Measurements from ENCODE around the gene CYP4F3. TPM values are rescaled to one million over a fixed set of nuclear protein-coding genes. Genes with fewer than 3 reads are reported as not detected.
A peak's percentile ranks its signal among the peaks of the same experiment; 100 is the strongest.

CYP4F3 gene
- total RNA-seq, 4 donors from 2014 or later, result 0.06 to 0.66 TPM; not detected in 2

- H3K4me3 ChIP-seq, result no peak overlapping the region
- no peaks in the 10 kb centered on the region for H3K9me3 ChIP-seq
- peaks cover 0 to 6% (median 0%) of the 10 kb centered on the region in 4 donors for H3K27me3 ChIP-seq
- DNase-seq (ENCODE audit: extremely low spot score), result no peak
- no peaks in the 10 kb centered on the region for H3K4me1 ChIP-seq
- TF ChIP-seq EP300 (IDR thresholded peaks at IDR 0.05), result no peak
- no peak for TF ChIP-seq POLR2AphosphoS5 (IDR thresholded peaks at IDR 0.05)
- TF ChIP-seq CTCF (IDR thresholded peaks at IDR 0.05), result no peak
- no peak for TF ChIP-seq POLR2A (IDR thresholded peaks at IDR 0.05; ENCODE audit: low read depth)
- no peak overlapping the region for H3K27ac ChIP-seq (replicated peaks in 1 of 4)
- intact Hi-C loops (cut with DNase I), result no loop called here
- WGBS, result 83% methylated on average over 8 of the region's 8 CpGs
- H3K36me3 ChIP-seq, result no peaks in the 10 kb centered on the region
Observed at GRCh38 chr19:15609261-15609660, 31.4 kb upstream of the CYP4F3 start.

- no peak for DNase-seq (ENCODE audit: extremely low spot score)
- H3K4me1 ChIP-seq, result no peaks in the 10 kb centered on the region
- WGBS, result 63% methylated on average over 5 of the region's 5 CpGs
- TF ChIP-seq EP300 (IDR thresholded peaks at IDR 0.05), result no peak
- no peak for TF ChIP-seq POLR2A (IDR thresholded peaks at IDR 0.05; ENCODE audit: low read depth)
- TF ChIP-seq POLR2AphosphoS5 (IDR thresholded peaks at IDR 0.05), result no peak
- TF ChIP-seq CTCF (IDR thresholded peaks at IDR 0.05), result no peak
- no peak overlapping the region for H3K27ac ChIP-seq (replicated peaks in 1 of 4)
- H3K36me3 ChIP-seq, result no peaks in the 10 kb centered on the region
- intact Hi-C loops (cut with DNase I), result no loop called here
- H3K27me3 ChIP-seq, result peaks cover 0 to 19% (median 0%) of the 10 kb centered on the region in 4 donors
- no peak overlapping the region for H3K4me3 ChIP-seq
- H3K9me3 ChIP-seq, result no peaks in the 10 kb centered on the region
Observed at GRCh38 chr19:15612342-15612741, 28.4 kb upstream of the CYP4F3 start.

GRCh38 chr19:15613338-15613737, 27.4 kb upstream of the CYP4F3 start:
- no peaks in the 10 kb centered on the region for H3K9me3 ChIP-seq
- no peaks in the 10 kb centered on the region for H3K4me1 ChIP-seq
- H3K27ac ChIP-seq (replicated peaks in 1 of 4), result no peak overlapping the region
- no peak overlapping the region for H3K4me3 ChIP-seq
- no peak for DNase-seq (ENCODE audit: extremely low spot score)
- H3K36me3 ChIP-seq, result no peaks in the 10 kb centered on the region
- peaks cover 0 to 27% (median 0%) of the 10 kb centered on the region in 4 donors for H3K27me3 ChIP-seq
- no peak for TF ChIP-seq POLR2AphosphoS5 (IDR thresholded peaks at IDR 0.05)
- no peak for TF ChIP-seq POLR2A (IDR thresholded peaks at IDR 0.05; ENCODE audit: low read depth)
- TF ChIP-seq EP300 (IDR thresholded peaks at IDR 0.05), result no peak
- no peak for TF ChIP-seq CTCF (IDR thresholded peaks at IDR 0.05)
- intact Hi-C loops (cut with DNase I), result no loop called here
- WGBS, result 100% methylated on average over 2 of the region's 3 CpGs

GRCh38 chr19:15614507-15615379, 26.0 kb upstream of the CYP4F3 start, which contains the start of gene CYP4F8:
TSS of gene CYP4F8 (plus strand) at chr19:15615218. CDS start at chr19:15615617, 399 bp downstream.
- peak; percentile 87 for DNase-seq (ENCODE audit: extremely low spot score)
- Histone ChIP-seq H3K36me3 (no peaks in the 10 kb centered on the region), H3K27me3 (peaks cover 0 to 41% (median 0%) of the 10 kb centered on the region in 4 donors), H3K4me1 (no peaks in the 10 kb centered on the region), H3K27ac (replicated peaks in 1 of 4) (no peak within 1 kb of the TSS), H3K9me3 (no peaks in the 10 kb centered on the region), H3K4me3 (no peak within 1 kb of the TSS)
- no peak for TF ChIP-seq POLR2A (IDR thresholded peaks at IDR 0.05; ENCODE audit: low read depth)
- TF ChIP-seq EP300 (IDR thresholded peaks at IDR 0.05), result no peak
- TF ChIP-seq CTCF (IDR thresholded peaks at IDR 0.05), result no peak
- no peak for TF ChIP-seq POLR2AphosphoS5 (IDR thresholded peaks at IDR 0.05)
- intact Hi-C loops (cut with DNase I), result no loop called here
- 39% methylated on average over 5 of the region's 8 CpGs for WGBS

All from esophagus muscularis mucosa (tissue), 4 donors.